Caco-2 (cell line): ENCODE data around the gene NIM1K. TPM values are rescaled to one million over a fixed set of nuclear protein-coding genes. Genes with fewer than 3 reads are reported as not detected.

Experiments
- BruUV-seq: library from RNA; stranded (reverse); fragments of 400-500 nt; replicated peaks from 2 replicates; lab custom pipeline; 2021; lab: Mats Ljungman, UMichigan
- CTCF ChIA-PET: fragments of 300-600 bp; sonication (Branson Sonifier 250); formaldehyde crosslinking; loops from one replicate; lab custom pipeline; 2022; ENCODE audit warnings: antibody characterized with exemption; lab: Charles Lee
- POLR2A ChIA-PET: fragments of 300-600 bp; sonication (Branson Sonifier 250); formaldehyde crosslinking; loops from one replicate; lab custom pipeline; 2022; ENCODE audit warnings: antibody characterized with exemption; lab: Charles Lee
- DNase-seq, 2 experiments: peaks; one replicate each; pipeline versions ENCODE4 v3.0.0 to v3.0.0-alpha.2; 2020 to 2022
- H3K27me3 ChIP-seq: replicated peaks from 2 replicates; pipeline ENCODE4 v1.6.0; 2011; ENCODE audit warnings: low read length; ENCODE audit not compliant: control insufficient read depth, insufficient read depth
- H3K36me3 ChIP-seq: 2 replicates; pipeline ENCODE4 v1.5.1; 2011; ENCODE audit warnings: low read length; ENCODE audit not compliant: control insufficient read depth, insufficient read depth
- H3K4me1 ChIP-seq: fragments of 250-450 bp; sonication (Bioruptor Pico); 2 replicates; pipeline ENCODE4 v1.5.1; 2020; ENCODE audit warnings: mild to moderate bottlenecking
- H3K4me3 ChIP-seq: 2 replicates; pipeline ENCODE4 v1.5.1; 2011; ENCODE audit warnings: low read depth, mild to moderate bottlenecking, control low read depth, low read length
- H3K9me3 ChIP-seq: fragments of 250-450 bp; sonication (Bioruptor Pico); 2 replicates; pipeline ENCODE4 v1.5.1; 2020; ENCODE audit warnings: mild to moderate bottlenecking, moderate library complexity
- H3K27ac Mint-ChIP-seq: one replicate; pipeline ENCODE4 v1.8.0; 2022; ENCODE audit warnings: mixed read lengths; ENCODE audit not compliant: unreplicated experiment
- H3K27me3 Mint-ChIP-seq: one replicate; pipeline ENCODE4 v1.8.0; 2022; ENCODE audit warnings: mixed read lengths; ENCODE audit not compliant: insufficient read depth, unreplicated experiment
- H3K36me3 Mint-ChIP-seq: one replicate; pipeline ENCODE4 v1.8.0; 2022; ENCODE audit warnings: mild to moderate bottlenecking, mixed read lengths; ENCODE audit not compliant: insufficient read depth, unreplicated experiment
- H3K4me1 Mint-ChIP-seq: one replicate; pipeline ENCODE4 v1.8.0; 2022; ENCODE audit warnings: low read depth, mixed read lengths; ENCODE audit not compliant: unreplicated experiment
- H3K4me3 Mint-ChIP-seq: one replicate; pipeline ENCODE4 v1.8.0; 2022; ENCODE audit warnings: mild to moderate bottlenecking, moderate library complexity, mixed read lengths; ENCODE audit not compliant: unreplicated experiment
- H3K9me3 Mint-ChIP-seq: one replicate; pipeline ENCODE4 v1.8.0; 2022; ENCODE audit warnings: mixed read lengths; ENCODE audit not compliant: unreplicated experiment
- intact Hi-C: fragments of 100-400 bp; cut with micrococcal nuclease; formaldehyde crosslinking; loops from one replicate; pipeline ENCODE4 v1.10.0; 2022; ENCODE audit not compliant: unreplicated experiment
- total RNA-seq: library from RNA; stranded (reverse); gene quantifications from 2 replicates; pipeline ENCODE4 v1.2.3, GENCODE V29; 2022
- TF ChIP-seq, protein P1 (sequence below), 2 experiments: fragments of 200-600 bp in 1 of 2; IDR thresholded peaks; 1 replicate in 1 of 2; 2 replicates in 1 of 2; pipeline versions ENCODE4 v1.5.1 to v1.8.0; 2011 to 2022; ENCODE audit warnings: antibody characterized with exemption in 1 of 2, control low read depth in 1 of 2, inconsistent platforms in 1 of 2, low read depth in 1 of 2, low read length in 1 of 2, mild to moderate bottlenecking in 1 of 2, moderate library complexity in 1 of 2; ENCODE audit not compliant: insufficient read depth in 1 of 2, severe bottlenecking in 1 of 2, unreplicated experiment in 1 of 2

Gene NIM1K
- total RNA-seq, 1 experiment from 2014 or later: not detected

DNA sequence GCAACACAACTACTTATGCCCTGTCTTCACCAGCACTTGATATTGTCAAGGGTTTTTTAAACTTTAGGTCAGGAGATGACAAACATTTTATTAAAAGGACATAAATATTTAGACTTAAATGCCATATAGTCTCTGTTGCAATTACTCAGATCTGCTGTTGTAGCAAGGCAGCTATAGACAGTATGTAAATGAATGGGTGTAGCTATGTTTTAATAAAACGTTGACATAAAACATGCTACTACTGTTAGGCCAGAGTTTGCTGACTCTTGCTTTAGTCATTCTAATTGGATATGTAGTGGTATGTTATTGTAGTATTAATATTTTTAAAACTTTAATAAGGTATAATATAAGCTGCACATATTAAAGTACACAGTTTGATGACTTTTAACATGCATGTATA is 43.6 kb upstream of the NIM1K start:
- Histone ChIP-seq H3K4me3 (no peak overlapping the region), H3K9me3 (no peaks in the 10 kb centered on the region), H3K27me3 (no peaks in the 10 kb centered on the region), H3K4me1 (no peaks in the 10 kb centered on the region), H3K36me3 (no peaks in the 10 kb centered on the region; the same call in none of the 2 replicates)
- peaks cover 54% of the 10 kb centered on the region for H3K36me3 Mint-ChIP-seq
- TF ChIP-seq, protein P1, sequence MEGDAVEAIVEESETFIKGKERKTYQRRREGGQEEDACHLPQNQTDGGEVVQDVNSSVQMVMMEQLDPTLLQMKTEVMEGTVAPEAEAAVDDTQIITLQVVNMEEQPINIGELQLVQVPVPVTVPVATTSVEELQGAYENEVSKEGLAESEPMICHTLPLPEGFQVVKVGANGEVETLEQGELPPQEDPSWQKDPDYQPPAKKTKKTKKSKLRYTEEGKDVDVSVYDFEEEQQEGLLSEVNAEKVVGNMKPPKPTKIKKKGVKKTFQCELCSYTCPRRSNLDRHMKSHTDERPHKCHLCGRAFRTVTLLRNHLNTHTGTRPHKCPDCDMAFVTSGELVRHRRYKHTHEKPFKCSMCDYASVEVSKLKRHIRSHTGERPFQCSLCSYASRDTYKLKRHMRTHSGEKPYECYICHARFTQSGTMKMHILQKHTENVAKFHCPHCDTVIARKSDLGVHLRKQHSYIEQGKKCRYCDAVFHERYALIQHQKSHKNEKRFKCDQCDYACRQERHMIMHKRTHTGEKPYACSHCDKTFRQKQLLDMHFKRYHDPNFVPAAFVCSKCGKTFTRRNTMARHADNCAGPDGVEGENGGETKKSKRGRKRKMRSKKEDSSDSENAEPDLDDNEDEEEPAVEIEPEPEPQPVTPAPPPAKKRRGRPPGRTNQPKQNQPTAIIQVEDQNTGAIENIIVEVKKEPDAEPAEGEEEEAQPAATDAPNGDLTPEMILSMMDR (IDR thresholded peaks at IDR 0.05; ENCODE audit: insufficient read depth in 1 of 2, low read depth in 1 of 2, low read length in 1 of 2, severe bottlenecking in 1 of 2, unreplicated experiment in 1 of 2): no peak
- no peaks in the 10 kb centered on the region for H3K27me3 Mint-ChIP-seq
- H3K4me3 Mint-ChIP-seq: no peak overlapping the region
- no peak for DNase-seq
- H3K4me1 Mint-ChIP-seq: no peaks in the 10 kb centered on the region
- CTCF ChIA-PET: no interaction called here
- BruUV-seq: no TSS peak
- no peak overlapping the region for H3K27ac Mint-ChIP-seq
- intact Hi-C loops: no loop called here
- no peaks in the 10 kb centered on the region for H3K9me3 Mint-ChIP-seq
- POLR2A ChIA-PET: no interaction called here

DNA sequence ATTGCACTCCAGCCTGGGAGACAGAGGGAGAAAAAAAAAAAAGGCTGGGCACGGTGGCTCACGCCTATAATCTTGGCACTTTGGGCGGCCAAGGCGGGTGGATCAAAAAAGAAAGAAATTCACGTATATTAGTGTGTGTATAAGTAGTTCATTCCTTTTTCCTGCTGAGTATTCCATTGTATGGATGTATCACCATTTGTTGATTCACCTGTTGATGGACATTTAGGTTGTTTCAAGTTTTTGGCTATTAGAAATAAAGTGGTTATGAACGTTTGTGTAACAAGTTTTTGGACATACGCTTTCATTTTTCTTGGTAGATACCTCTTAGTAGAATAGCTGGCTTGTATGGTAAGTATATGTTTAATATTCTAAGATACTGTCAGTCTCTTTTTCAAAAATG is 42.8 kb upstream of the NIM1K start:
- no peaks in the 10 kb centered on the region for H3K4me1 Mint-ChIP-seq
- CTCF ChIA-PET: no interaction called here

DNA sequence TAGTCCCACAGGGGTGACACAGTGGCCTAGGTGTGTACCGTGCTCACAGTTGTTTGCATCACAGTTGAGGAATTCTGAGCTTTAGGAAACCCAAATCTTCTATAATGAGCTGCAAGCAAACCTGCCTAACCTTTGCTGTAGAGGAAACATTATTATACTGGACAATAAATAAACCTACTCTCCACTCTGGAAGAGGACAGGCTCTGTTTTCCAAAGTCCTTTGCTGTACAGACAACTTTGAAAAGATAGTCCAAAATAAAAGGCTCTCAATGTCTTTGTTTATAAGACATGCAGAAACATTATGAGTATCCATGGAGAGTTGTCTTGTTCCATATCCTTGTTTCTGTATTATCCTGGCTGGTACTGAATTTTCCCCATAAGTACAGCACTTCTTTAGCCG is 42.0 kb upstream of the NIM1K start:
- Mint-ChIP-seq H3K4me1 (no peaks in the 10 kb centered on the region), H3K27me3 (no peaks in the 10 kb centered on the region), H3K9me3 (no peaks in the 10 kb centered on the region), H3K36me3 (peaks cover 45% of the 10 kb centered on the region), H3K4me3 (no peak overlapping the region), H3K27ac (no peak overlapping the region)
- no TSS peak for BruUV-seq
- H3K4me3 ChIP-seq: no peak overlapping the region
- POLR2A ChIA-PET: no interaction called here
- TF ChIP-seq, protein P1 (IDR thresholded peaks at IDR 0.05; ENCODE audit: insufficient read depth in 1 of 2, low read depth in 1 of 2, low read length in 1 of 2, severe bottlenecking in 1 of 2, unreplicated experiment in 1 of 2): no peak
- no peaks in the 10 kb centered on the region; the same call in 1 of the 2 replicates for H3K36me3 ChIP-seq
- H3K27me3 ChIP-seq: no peaks in the 10 kb centered on the region
- no peaks in the 10 kb centered on the region for H3K4me1 ChIP-seq
- CTCF ChIA-PET: no interaction called here
- H3K9me3 ChIP-seq: no peaks in the 10 kb centered on the region
- intact Hi-C loops: no loop called here
- no peak for DNase-seq

More for the DNA sequence above, 42.8 kb upstream of the NIM1K start:
- TF ChIP-seq, protein P1 (IDR thresholded peaks at IDR 0.05; ENCODE audit: insufficient read depth in 1 of 2, low read depth in 1 of 2, low read length in 1 of 2, severe bottlenecking in 1 of 2, unreplicated experiment in 1 of 2): no peak
- intact Hi-C loops: no loop called here
- Histone ChIP-seq H3K36me3 (no peaks in the 10 kb centered on the region; the same call in 1 of the 2 replicates), H3K4me3 (no peak overlapping the region), H3K27me3 (no peaks in the 10 kb centered on the region), H3K4me1 (no peaks in the 10 kb centered on the region), H3K9me3 (no peaks in the 10 kb centered on the region)
- Mint-ChIP-seq H3K36me3 (peaks cover 50% of the 10 kb centered on the region), H3K9me3 (no peaks in the 10 kb centered on the region), H3K4me3 (no peak overlapping the region), H3K27ac (no peak overlapping the region), H3K27me3 (no peaks in the 10 kb centered on the region)
- POLR2A ChIA-PET: no interaction called here
- no TSS peak for BruUV-seq
- no peak for DNase-seq
